Breast epithelium (tissue), 4 donors: ENCODE results near the gene TCP11L2. TPM values are rescaled to one million over a fixed set of nuclear protein-coding genes. Genes with fewer than 3 reads are reported as not detected.

ENCODE experiments used
- DNase-seq, 2 donors: peaks; one replicate each; pipeline ENCODE4 v3.0.0-alpha.2; 2019; ENCODE audit warnings: low spot score in 2 of 2
- H3K27ac ChIP-seq, 2 donors: fragments of 200-600 bp; sonication (generic) in 1 of 2; one replicate each; pipeline ENCODE4 v1.5.1; 2016 to 2019; ENCODE audit warnings: mild to moderate bottlenecking in 1 of 2
- H3K27me3 ChIP-seq, 2 donors: fragments of 200-600 bp; sonication (generic) in 1 of 2; one replicate each; pipeline versions ENCODE4 v1.5.1 to v1.6.0; 2017 to 2019; ENCODE audit warnings: control low read depth in 1 of 2, mild to moderate bottlenecking in 1 of 2
- H3K36me3 ChIP-seq: fragments of 200-600 bp; one replicate; pipeline ENCODE4 v1.5.1; 2019
- H3K4me1 ChIP-seq, 2 donors: fragments of 200-600 bp; sonication (generic); one replicate each; pipeline ENCODE4 v1.5.1; 2016 to 2019; ENCODE audit warnings: control low read depth in 1 of 2
- H3K4me3 ChIP-seq, 3 donors: fragments of 200-600 bp; sonication (generic); 1 replicate in 2 of 3; 2 replicates in 1 of 3; pipeline ENCODE4 v1.5.1; 2016 to 2019; ENCODE audit warnings: mild to moderate bottlenecking in 3 of 3, moderate library complexity in 2 of 3
- H3K9me3 ChIP-seq, 2 donors: fragments of 200-600 bp; sonication (generic) in 1 of 2; one replicate each; pipeline ENCODE4 v1.5.1; 2016 to 2019; ENCODE audit warnings: control low read depth in 1 of 2
- POLR2A ChIP-seq: fragments of 450-650 bp; IDR thresholded peaks from one replicate; pipeline ENCODE4 v1.6.1; 2016; ENCODE audit warnings: antibody characterized with exemption, mild to moderate bottlenecking, moderate library complexity
- POLR2AphosphoS5 ChIP-seq, 3 donors: sonication (generic); formaldehyde crosslinking; IDR thresholded peaks; one replicate each; pipeline ENCODE4 v1.6.1; 2017; ENCODE audit warnings: antibody characterized with exemption in 3 of 3
- intact Hi-C: fragments of 100-400 bp; cut with DNase I; formaldehyde crosslinking; loops from one replicate; pipeline ENCODE4 v1.15.1; 2023; ENCODE audit warnings: low total_unique reads
- total RNA-seq, 3 donors: library from RNA; depleted of rRNA; stranded (reverse); fragments of >200 nt; gene quantifications; one replicate each; pipeline ENCODE4 v1.1.0, GENCODE V29; 2016
- TF ChIP-seq, protein P1 (sequence below), 3 donors: fragments of 450-650 bp; IDR thresholded peaks; one replicate each; pipeline ENCODE4 v1.5.1; 2016 to 2017; ENCODE audit warnings: antibody characterized with exemption in 3 of 3, mild to moderate bottlenecking in 3 of 3, moderate library complexity in 3 of 3

TCP11L2 gene
- 10 to 100 TPM; 31.2 to 53.7 (median 35.4) TPM for total RNA-seq

DNA sequence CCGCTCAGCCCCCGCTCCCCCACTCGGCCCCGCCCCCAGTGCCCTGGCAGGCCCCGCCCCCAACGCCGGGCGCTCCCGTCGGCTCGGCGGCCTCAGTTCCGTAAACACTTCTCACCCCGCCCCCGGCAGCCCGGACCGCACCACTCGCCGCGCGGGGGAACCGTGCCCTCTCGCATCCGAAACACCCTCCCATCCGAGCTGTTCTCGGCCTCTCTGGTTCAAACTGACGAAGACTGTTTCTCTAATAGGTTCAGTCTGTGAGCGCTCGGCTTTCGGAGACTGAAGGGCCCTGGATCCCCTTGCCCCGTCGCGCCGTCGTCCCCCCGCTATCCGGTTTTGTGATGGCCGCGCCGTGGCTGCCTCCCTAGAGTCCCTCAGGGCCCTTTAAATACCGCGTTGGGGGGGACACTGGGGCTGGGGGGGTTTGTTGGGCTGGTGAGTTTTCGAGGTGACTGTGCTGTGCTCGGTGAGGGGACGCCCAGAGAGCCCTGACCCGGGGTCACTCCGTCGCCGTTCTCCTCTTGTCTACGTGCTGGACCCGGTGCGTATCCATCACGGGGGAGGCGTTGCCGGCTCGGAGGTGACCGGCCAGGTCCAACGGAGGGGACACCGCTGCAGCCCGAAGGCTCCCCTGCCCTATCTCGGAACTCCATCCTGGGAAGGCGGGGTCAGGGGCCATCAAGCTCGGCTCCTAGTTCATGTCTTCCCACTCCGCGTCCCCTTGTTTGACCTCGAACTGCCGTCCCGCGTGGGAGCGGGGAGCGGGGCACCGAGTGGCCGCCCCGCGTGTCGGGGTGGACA lies at the start of gene TCP11L2:
Gene TCP11L2 (plus strand): TSS at position 333 of the 801 bp plus-strand sequence. CDS start 8,343 bp downstream, outside the sequence.
- H3K4me1 ChIP-seq: peaks cover 6 to 17% of the 10 kb centered on the region in 2 donors
- H3K36me3 ChIP-seq: no peaks in the 10 kb centered on the region
- no peaks in the 10 kb centered on the region for H3K27me3 ChIP-seq
- peak within 1 kb of the TSS; percentile 66 to 95 (median 87) for H3K4me3 ChIP-seq
- intact Hi-C loops: no loop called here
- peak; percentile 82 to 87 for DNase-seq
- no peaks in the 10 kb centered on the region for H3K9me3 ChIP-seq
- peak within 1 kb of the TSS; percentile 98 to 99 for H3K27ac ChIP-seq
- peak; percentile 38 to 87 (median 78) for TF ChIP-seq POLR2AphosphoS5 (IDR thresholded peaks at IDR 0.05)
- peak; percentile 38 for TF ChIP-seq POLR2A
- TF ChIP-seq, protein P1, sequence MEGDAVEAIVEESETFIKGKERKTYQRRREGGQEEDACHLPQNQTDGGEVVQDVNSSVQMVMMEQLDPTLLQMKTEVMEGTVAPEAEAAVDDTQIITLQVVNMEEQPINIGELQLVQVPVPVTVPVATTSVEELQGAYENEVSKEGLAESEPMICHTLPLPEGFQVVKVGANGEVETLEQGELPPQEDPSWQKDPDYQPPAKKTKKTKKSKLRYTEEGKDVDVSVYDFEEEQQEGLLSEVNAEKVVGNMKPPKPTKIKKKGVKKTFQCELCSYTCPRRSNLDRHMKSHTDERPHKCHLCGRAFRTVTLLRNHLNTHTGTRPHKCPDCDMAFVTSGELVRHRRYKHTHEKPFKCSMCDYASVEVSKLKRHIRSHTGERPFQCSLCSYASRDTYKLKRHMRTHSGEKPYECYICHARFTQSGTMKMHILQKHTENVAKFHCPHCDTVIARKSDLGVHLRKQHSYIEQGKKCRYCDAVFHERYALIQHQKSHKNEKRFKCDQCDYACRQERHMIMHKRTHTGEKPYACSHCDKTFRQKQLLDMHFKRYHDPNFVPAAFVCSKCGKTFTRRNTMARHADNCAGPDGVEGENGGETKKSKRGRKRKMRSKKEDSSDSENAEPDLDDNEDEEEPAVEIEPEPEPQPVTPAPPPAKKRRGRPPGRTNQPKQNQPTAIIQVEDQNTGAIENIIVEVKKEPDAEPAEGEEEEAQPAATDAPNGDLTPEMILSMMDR (IDR thresholded peaks at IDR 0.05): peak in 1 of 3 donors; percentile 23

DNA sequence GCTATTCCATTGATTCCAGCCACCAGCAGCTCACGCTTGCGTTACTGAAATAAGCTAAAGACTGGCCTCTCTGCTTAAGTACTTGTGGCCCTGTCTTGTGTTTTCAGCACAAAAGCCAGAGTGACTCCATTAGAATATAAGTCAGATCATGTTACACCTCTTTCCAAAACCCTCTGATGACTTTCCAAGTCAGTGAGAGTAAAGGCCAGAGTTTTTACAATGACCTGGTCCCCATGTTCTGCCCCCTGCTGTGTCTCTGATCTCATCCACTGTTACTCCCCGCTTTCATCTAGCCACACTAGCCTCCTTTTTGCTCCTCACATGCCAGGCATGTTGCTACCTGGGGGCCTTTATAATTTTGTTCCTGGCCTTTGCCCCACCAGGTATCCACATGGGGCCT lies 47.8 kb upstream of the TCP11L2 start:
- Histone ChIP-seq H3K4me1 (no peaks in the 10 kb centered on the region), H3K27me3 (no peaks in the 10 kb centered on the region), H3K9me3 (no peaks in the 10 kb centered on the region), H3K36me3 (no peaks in the 10 kb centered on the region), H3K27ac (no peak overlapping the region), H3K4me3 (no peak overlapping the region)
- intact Hi-C loops: no loop called here
- no peak for TF ChIP-seq POLR2A
- no peak for TF ChIP-seq POLR2AphosphoS5 (IDR thresholded peaks at IDR 0.05)
- TF ChIP-seq, protein P1 (IDR thresholded peaks at IDR 0.05): no peak
- no peak for DNase-seq

DNA sequence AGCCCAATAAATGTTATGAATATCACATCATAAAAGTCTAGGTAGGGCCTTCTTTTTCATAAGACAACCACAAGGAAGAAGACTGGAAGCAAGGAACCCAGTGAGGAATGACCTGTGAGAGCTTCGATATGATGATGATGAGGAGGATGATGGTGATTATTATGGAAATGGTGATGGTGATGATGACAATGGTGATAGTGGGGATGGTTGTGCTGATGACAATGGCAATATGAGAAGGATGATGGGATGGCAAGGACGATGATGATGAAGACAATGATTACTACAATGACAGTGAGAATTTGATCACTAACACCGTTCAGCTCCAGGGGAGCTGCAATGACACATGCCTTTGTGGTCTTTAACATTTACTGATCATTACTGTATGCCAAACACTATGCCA lies 47.0 kb upstream of the TCP11L2 start:
- Histone ChIP-seq H3K27ac (no peak overlapping the region), H3K27me3 (no peaks in the 10 kb centered on the region), H3K4me3 (no peak overlapping the region)

DNA sequence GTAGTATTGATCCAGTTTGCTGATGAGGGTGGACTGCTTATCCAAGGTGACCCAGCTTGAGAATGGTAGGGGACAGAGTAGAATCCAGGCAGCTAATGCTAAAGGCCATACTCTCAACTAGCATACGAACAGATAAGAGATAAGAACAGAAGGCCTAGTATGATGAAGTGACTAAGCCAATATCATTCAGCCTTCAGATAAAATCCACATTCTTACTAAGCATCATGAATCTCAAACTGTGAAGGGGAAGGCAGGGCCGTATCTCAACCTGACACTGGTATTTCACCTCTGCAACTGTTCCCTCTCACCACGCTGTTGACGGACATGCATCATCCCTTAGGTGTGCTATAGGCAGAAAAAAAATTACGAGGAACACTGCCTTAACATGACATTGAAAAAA lies 46.6 kb upstream of the TCP11L2 start:
- H3K27ac ChIP-seq: no peak overlapping the region
- no peaks in the 10 kb centered on the region for H3K27me3 ChIP-seq
- H3K4me3 ChIP-seq: no peak overlapping the region
- intact Hi-C loops: no loop called here
- no peak for DNase-seq
- no peaks in the 10 kb centered on the region for H3K9me3 ChIP-seq
- no peaks in the 10 kb centered on the region for H3K36me3 ChIP-seq
- no peaks in the 10 kb centered on the region for H3K4me1 ChIP-seq
- TF ChIP-seq POLR2AphosphoS5 (IDR thresholded peaks at IDR 0.05) (no peak), POLR2A (no peak)
- TF ChIP-seq, protein P1 (IDR thresholded peaks at IDR 0.05): no peak

More for the DNA sequence above, 47.0 kb upstream of the TCP11L2 start:
- H3K9me3 ChIP-seq: no peaks in the 10 kb centered on the region
- TF ChIP-seq, protein P1 (IDR thresholded peaks at IDR 0.05): no peak
- no peak for TF ChIP-seq POLR2A
- no peak for TF ChIP-seq POLR2AphosphoS5 (IDR thresholded peaks at IDR 0.05)
- no peak for DNase-seq
- intact Hi-C loops: no loop called here
- no peaks in the 10 kb centered on the region for H3K36me3 ChIP-seq
- no peaks in the 10 kb centered on the region for H3K4me1 ChIP-seq

DNA sequence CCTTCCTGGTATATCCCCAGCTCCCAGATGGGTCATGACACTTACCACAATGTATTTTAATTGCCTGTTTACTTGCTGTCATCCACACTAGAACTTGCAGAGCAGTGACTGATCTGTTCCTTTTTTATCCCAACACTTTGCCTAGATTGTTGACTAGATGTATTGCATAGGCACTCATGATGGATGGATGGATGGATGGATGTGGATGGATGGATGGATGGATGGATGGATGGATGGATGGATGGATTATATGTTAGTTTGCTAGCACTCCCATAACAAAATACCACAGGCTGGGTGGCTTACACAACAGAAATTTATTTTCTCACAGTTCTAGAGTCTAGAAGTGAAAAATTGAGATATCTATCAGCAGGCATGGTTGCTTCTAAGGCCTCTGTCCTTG lies 46.0 kb upstream of the TCP11L2 start:
- TF ChIP-seq POLR2A (no peak), POLR2AphosphoS5 (IDR thresholded peaks at IDR 0.05) (no peak)
- TF ChIP-seq, protein P1 (IDR thresholded peaks at IDR 0.05): no peak
- intact Hi-C loops: no loop called here
- Histone ChIP-seq H3K27me3 (no peaks in the 10 kb centered on the region), H3K36me3 (no peaks in the 10 kb centered on the region), H3K4me3 (no peak overlapping the region), H3K27ac (no peak overlapping the region), H3K4me1 (no peaks in the 10 kb centered on the region), H3K9me3 (no peaks in the 10 kb centered on the region)
- no peak for DNase-seq
